Suprapubic skin (tissue), 4 donors: Measurements from ENCODE around the gene AP4B1. TPM values are rescaled to one million over a fixed set of nuclear protein-coding genes. Genes with fewer than 3 reads are reported as not detected.
"Not testable (repeated sequence)": the region's sequence is repeated elsewhere in the genome, so short reads cannot be mapped to it uniquely, and the experiment has no call there.

Source experiments
- DNase-seq, 2 donors: peaks; one replicate each; pipeline ENCODE4 v3.0.0-alpha.2; 2019; ENCODE audit warnings: low spot score in 2 of 2
- H3K27ac ChIP-seq: fragments of 200-600 bp; sonication (generic); one replicate; pipeline ENCODE4 v1.5.1; 2019
- H3K27me3 ChIP-seq: fragments of 200-600 bp; sonication (generic); one replicate; pipeline ENCODE4 v1.5.1; 2019
- H3K36me3 ChIP-seq: fragments of 200-600 bp; sonication (generic); one replicate; pipeline ENCODE4 v1.5.1; 2019
- H3K4me1 ChIP-seq: fragments of 200-600 bp; sonication (generic); one replicate; pipeline ENCODE4 v1.5.1; 2019
- H3K4me3 ChIP-seq: fragments of 200-600 bp; sonication (generic); one replicate; pipeline ENCODE4 v1.5.1; 2019; ENCODE audit warnings: mild to moderate bottlenecking
- H3K9me3 ChIP-seq: fragments of 200-600 bp; sonication (generic); one replicate; pipeline ENCODE4 v1.5.1; 2019
- CTCF ChIP-seq, 2 donors: fragments of 200-600 bp in 1 of 2; fragments of 450-650 bp in 1 of 2; sonication (generic) in 1 of 2; IDR thresholded peaks; one replicate each; pipeline ENCODE4 v1.5.1; 2016 to 2019; ENCODE audit warnings: antibody characterized with exemption in 2 of 2, mild to moderate bottlenecking in 1 of 2, moderate library complexity in 1 of 2
- EP300 ChIP-seq: sonication (generic); formaldehyde crosslinking; IDR thresholded peaks from one replicate; pipeline ENCODE4 v1.6.1; 2017; ENCODE audit warnings: antibody characterized with exemption
- POLR2A ChIP-seq, 2 donors: fragments of 450-650 bp; IDR thresholded peaks; one replicate each; pipeline ENCODE4 v1.6.1; 2017; ENCODE audit warnings: antibody characterized with exemption in 2 of 2, mild to moderate bottlenecking in 2 of 2, moderate library complexity in 2 of 2
- POLR2AphosphoS5 ChIP-seq, 3 donors: sonication (generic); formaldehyde crosslinking; IDR thresholded peaks; one replicate each; pipeline ENCODE4 v1.6.1; 2017; ENCODE audit warnings: antibody characterized with exemption in 3 of 3
- WGBS: methylation state at CpG from one replicate; pipeline ENCODE4 v1.1.5; 2018; 5-methylcytosine and 5-hydroxymethylcytosine counted together
- total RNA-seq, 4 donors: library from RNA; depleted of rRNA; stranded (reverse); fragments of >200 nt; gene quantifications; one replicate each; pipeline ENCODE4 v1.1.0, GENCODE V29; 2016

Gene AP4B1
- total RNA-seq, 4 donors from 2014 or later: 10.9 to 34.0 (median 12.2) TPM

DNA sequence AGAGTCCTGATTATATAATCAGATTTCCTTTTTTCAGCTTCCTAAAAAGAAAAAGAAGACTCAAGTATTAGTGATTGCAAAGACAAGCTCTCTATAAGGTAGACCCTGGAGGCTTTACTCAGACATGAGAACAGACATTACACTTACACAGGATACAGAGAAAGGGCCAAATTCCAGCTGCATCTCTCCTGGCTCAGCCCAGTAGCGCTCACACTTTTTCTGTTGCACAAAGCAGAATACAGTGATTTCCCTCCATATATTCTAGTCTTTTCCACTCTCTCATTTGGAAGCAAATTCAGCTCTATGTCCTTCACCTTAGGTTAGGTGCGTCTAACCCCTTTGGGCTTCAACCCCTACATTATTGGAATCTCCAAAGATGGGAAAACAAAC is 48.2 kb downstream of the AP4B1 start:
- Histone ChIP-seq H3K9me3 (no peaks in the 10 kb centered on the region), H3K27ac (no peak overlapping the region), H3K36me3 (no peaks in the 10 kb centered on the region), H3K4me1 (peaks cover 3% of the 10 kb centered on the region), H3K4me3 (no peak overlapping the region), H3K27me3 (no peaks in the 10 kb centered on the region)
- 90% methylated on average over 2 of the region's 2 CpGs for WGBS
- no peak for TF ChIP-seq EP300
- TF ChIP-seq POLR2A (IDR thresholded peaks at IDR 0.05): no peak
- TF ChIP-seq POLR2AphosphoS5 (IDR thresholded peaks at IDR 0.05): no peak
- no peak for TF ChIP-seq CTCF (IDR thresholded peaks at IDR 0.05)
- no peak for DNase-seq

DNA sequence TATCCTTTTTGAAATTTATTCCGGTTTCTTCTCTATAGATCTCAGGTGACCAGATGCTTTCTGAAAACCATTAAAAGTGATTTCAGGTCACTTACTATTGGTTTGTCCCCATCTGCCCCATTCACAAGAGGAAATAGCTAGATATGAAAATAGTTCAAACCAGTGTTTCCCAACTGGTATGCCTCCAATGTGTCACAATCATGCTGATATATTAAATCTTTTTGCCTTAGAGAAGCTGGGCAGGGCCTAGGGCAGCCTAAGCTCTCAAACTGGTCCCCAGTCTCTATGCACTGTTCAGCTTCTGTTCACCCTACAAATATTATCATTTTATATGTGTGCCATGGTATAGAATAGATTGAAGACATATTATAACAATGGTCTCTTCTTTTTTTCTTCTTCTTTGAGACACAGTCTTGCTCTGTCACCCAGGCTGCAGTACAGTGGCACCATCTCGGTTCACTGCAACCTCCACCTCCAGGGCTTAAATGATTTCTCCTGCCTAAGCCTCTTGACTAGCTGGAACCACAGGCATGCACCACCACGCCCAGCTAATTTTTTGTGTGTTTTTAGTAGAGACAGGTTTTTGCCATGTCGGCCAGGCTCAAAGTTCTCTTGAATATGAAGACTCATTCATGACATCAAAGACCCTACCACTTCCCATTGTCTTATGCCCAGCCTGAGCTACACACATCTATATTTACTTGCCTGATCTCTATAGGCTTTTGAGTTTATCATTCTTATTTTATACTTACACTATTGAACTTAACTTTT is 48.8 kb downstream of the AP4B1 start:
- Histone ChIP-seq H3K9me3 (no peaks in the 10 kb centered on the region), H3K4me3 (no peak overlapping the region), H3K27me3 (no peaks in the 10 kb centered on the region), H3K4me1 (peaks cover 3% of the 10 kb centered on the region), H3K36me3 (no peaks in the 10 kb centered on the region), H3K27ac (no peak overlapping the region)
- 72% methylated on average over 4 of the region's 4 CpGs for WGBS
- DNase-seq: no peak
- no peak for TF ChIP-seq EP300
- no peak for TF ChIP-seq CTCF (IDR thresholded peaks at IDR 0.05)
- no peak for TF ChIP-seq POLR2AphosphoS5 (IDR thresholded peaks at IDR 0.05)

GRCh38 chr1:113854234-113854633 is 50.4 kb downstream of the AP4B1 start:
- no peak for DNase-seq
- Histone ChIP-seq H3K27me3 (no peaks in the 10 kb centered on the region), H3K27ac (no peak overlapping the region), H3K36me3 (no peaks in the 10 kb centered on the region), H3K4me1 (no peaks in the 10 kb centered on the region), H3K4me3 (no peak overlapping the region), H3K9me3 (no peaks in the 10 kb centered on the region)
- TF ChIP-seq POLR2A (IDR thresholded peaks at IDR 0.05) (no peak), CTCF (IDR thresholded peaks at IDR 0.05) (no peak), EP300 (no peak), POLR2AphosphoS5 (IDR thresholded peaks at IDR 0.05) (no peak)
- WGBS: 95% methylated on average over 1 of the region's 1 CpG

DNA sequence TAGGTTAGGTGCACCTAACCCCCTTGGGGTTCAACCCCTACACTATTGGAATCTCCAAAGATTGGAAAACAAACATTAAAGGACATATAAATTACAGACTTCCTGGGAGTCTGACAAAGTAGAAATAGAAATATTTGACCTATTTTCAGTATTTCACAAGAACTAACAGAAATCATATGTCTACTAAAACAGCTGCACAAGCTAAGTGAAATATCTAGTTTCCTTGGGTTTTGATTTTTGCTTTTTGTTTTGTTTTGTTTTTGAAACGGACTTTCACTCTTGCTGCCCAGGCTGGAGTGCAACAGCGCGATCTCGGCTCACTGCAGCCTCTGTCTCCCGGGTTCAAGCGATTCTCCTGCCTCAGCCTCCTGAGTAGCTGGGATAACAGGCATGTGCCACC is 51.9 kb downstream of the AP4B1 start:
- not testable (repeated sequence) for H3K27me3 ChIP-seq, H3K36me3 ChIP-seq, H3K4me1 ChIP-seq, DNase-seq, H3K4me3 ChIP-seq, H3K27ac ChIP-seq, H3K9me3 ChIP-seq
- 77% methylated on average over 6 of the region's 6 CpGs for WGBS

DNA sequence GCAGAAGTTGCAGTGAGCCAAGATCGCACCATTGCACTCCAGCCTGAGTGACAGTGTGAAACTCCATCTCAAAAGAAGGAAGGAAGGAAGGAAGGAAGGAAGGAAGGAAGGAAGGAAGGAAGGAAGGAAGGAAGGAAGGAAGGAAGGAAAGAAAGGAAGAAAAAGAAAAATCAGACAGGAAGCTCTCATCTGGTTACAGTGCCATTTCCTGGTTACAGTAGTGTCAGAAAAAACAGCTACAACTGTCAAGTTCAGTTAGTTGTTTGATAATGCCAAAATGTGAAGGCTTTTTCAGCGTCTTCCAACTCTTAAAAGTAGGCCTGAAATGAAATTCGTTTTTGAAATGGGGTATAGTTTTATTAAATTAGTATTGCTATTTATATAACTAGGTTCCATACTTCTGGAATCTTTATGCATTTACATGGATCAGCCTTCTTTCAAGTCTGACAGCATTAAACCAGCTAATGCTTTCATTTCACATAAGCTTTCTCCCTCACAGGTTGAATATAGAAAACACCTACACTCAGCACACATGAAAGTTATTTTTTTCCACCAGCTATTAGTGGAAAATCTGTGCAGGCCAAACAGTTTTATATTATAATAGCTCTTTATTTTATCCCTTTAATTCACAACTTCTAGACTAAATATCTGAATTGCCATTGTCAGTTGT is 54.3 kb downstream of the AP4B1 start:
- 78% methylated on average over 3 of the region's 3 CpGs for WGBS
- H3K27ac ChIP-seq: no peak overlapping the region
- H3K36me3 ChIP-seq: no peaks in the 10 kb centered on the region
- H3K9me3 ChIP-seq: no peaks in the 10 kb centered on the region
- TF ChIP-seq POLR2A (IDR thresholded peaks at IDR 0.05) (no peak), EP300 (no peak), POLR2AphosphoS5 (IDR thresholded peaks at IDR 0.05) (no peak), CTCF (IDR thresholded peaks at IDR 0.05) (no peak)
- H3K4me3 ChIP-seq: no peak overlapping the region
- no peaks in the 10 kb centered on the region for H3K27me3 ChIP-seq
- DNase-seq: no peak
- H3K4me1 ChIP-seq: no peaks in the 10 kb centered on the region
